HT-29 (cell line): Measurements from ENCODE around the gene HS3ST6. TPM values are rescaled to one million over a fixed set of nuclear protein-coding genes. Genes with fewer than 3 reads are reported as not detected.
"Not testable (repeated sequence)": the region's sequence is repeated elsewhere in the genome, so short reads cannot be mapped to it uniquely, and the experiment has no call there.

ENCODE experiments used
- DNase-seq: peaks from one replicate; pipeline ENCODE4 v3.0.0-alpha.2; 2015; ENCODE audit warnings: low spot score
- total RNA-seq: library from RNA; depleted of rRNA; stranded (reverse); fragments of >200 nt; shearing (Covaris generic); gene quantifications from 2 replicates; pipeline ENCODE4 v1.2.3, GENCODE V29; 2014

HS3ST6 gene
- total RNA-seq, 1 experiment from 2014 or later = not detected

- no peak for DNase-seq
These were observed 8.1 kb upstream of the HS3ST6 start for GRCh38 chr16:1926271-1926670.

GRCh38 chr16:1924095-1924494 lies 5.9 kb upstream of the HS3ST6 start:
- DNase-seq = no peak

DNA sequence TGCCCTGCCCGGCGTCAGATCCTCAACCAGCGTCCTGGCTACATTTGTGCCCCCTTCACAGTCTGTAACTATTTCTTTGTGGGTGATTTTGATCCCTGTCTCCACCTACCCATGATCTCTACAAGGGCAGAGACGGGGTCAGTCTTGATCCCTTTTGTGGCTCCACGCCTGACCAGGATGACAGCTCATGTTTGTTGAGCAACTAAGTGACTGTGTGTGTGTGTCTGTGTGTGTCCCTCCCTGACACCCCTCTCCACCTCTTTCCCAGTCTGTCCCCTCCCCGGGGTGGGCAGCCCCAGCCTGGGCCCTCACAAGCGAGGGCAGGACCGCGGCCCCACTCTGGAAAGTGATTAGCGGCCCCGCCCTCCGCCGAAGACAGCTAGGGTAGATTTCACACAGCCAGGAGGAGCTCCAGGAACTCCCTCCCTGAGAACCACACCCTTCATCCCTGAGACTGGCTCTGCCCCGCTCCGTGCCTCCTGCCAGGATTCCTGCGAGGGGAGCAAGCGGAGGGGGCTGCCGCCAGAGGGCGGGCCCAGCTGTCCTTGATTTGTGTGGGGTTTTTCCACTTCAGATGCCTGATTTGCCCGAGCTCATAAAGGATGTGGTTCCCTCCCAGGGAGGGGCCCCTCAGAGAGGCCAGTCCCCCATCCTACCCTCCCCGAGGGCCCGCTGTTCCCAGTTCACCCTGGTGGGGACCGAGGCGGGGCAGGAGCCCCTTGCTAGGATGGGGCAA lies 5.3 kb upstream of the HS3ST6 start:
- peak; percentile 28 for DNase-seq

DNA sequence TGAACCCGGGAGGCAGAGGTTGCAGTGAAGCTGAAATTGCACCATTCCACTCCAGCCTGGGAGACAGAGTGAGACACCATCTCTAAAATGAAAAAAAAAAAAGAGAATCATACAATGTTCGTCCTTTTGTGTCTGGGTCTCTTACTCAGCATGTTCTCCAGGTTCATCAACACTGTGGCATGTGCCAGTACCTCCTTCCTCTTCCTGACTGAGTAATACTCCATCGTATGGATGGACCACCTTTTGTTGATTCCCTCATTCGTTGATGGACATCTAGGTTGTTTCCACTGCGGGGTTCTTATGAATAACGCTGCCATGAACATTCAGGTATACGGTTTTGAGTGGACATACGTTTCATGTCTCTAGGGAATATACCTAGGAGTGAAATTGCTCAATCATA lies 4.1 kb upstream of the HS3ST6 start:
- DNase-seq = no peak

DNA sequence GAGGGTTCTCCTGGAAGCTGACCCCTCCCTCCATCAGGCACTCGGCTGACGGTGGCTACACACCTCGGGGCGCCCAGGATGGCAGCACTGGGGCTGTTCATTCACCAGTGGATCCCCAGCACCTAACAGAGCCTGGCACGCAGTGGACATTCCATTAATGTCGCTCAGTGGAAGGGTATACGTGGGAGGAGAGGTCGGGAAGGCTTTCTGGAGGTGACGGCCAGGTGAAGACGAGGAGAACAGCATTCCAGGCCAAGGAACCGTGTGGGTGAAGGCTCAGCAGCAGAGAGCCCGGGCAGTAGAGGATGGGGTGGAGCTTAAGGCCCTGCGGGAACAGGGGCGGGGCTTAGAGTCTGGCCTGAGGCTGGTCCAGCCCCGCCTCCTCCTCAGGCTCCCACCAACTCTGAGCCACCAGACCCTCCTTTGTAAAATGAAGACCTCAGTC lies 2.5 kb upstream of the HS3ST6 start:
- peak; percentile 54 for DNase-seq

DNA sequence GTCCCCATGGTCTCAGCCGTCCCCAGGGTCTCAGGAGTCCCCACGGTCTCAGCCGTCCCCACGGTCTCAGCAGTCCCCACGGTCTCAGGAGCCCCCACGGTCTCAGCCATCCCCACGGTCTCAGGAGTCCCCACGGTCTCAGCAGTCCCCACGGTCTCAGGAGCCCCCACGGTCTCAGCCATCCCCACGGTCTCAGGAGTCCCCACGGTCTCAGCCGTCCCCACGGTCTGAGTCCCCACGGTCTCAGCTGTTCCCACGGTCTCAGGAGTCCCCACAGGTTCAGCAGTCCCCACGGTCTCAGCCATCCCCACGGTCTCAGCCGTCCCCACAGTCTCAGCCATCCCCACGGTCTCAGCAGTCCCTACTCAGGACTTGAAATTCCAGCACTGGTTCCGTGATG lies 1.9 kb upstream of the HS3ST6 start:
- not testable (repeated sequence) for DNase-seq

GRCh38 chr16:1919327-1919998 lies 1.2 kb upstream of the HS3ST6 start:
- DNase-seq = no peak

DNA sequence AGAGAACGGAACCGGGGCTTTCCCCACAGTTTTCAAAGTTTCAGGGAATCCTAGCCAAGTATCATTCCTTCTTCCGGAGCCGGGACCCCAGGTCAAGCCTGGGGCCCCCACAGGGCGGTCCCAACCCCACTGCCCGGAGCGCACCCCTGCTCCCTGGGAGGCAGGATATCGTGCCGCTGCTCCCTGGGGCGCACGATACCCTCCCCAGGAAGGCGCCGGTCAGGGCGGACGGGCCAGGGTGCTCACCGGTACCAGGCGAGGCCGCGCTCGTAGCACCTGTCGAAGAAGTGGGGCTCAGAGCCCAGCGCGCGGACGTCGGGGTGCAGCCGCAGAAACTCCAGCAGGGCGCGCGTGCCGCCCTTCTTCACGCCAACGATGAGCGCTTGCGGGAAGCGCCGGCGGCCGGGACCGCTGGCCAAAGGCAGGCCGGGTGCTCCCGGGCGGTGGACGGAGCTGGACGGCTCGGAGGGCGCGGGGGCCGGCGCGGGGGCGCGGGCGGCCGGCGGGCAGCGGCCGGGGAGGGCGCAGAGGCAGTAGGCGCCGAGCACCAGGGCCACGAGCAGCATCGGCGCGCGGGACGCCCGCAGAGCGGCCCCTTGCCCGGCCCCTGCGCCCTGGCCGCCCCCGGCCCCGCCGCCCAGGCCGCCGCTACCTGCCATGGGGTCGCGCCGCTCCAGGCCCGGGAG lies 407 bp downstream of the HS3ST6 start:
- DNase-seq = no peak

DNA sequence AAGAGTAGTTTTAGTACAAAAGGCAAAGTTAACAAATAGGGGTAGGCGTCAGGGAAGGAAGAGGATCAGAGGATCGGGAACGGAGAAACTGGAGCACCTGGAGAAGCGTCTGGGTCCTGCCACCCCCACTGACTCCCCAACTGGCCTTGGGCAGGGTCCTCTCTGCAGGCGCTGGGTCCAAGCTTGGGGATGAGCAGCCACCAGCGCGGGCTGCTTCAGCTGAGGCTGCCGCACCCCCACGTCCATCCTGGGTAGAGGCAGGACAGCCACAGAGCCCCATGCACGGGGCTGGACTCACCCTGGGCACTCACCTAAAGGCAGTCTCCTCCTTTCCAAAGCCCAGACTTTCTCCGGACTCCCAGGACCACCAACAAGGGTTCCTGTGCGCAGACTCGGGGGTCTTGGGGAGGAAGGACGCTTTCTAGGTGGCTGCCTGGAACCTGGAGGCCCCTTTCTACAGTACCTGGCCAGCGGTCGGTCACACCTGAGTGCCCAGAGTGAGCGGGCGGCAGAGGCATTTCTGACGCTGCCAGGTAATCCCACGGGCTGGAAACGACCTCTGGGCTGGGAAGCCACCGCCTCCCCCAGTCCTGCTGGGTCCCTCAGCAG lies 1.1 kb downstream of the HS3ST6 start:
- no peak for DNase-seq

- DNase-seq = no peak
These were observed 1.6 kb downstream of the HS3ST6 start for GRCh38 chr16:1916640-1916990.

- DNase-seq = no peak
These were observed 2.2 kb downstream of the HS3ST6 start for GRCh38 chr16:1915732-1916639.

- no peak for DNase-seq
These were observed 3.2 kb downstream of the HS3ST6 start for GRCh38 chr16:1914988-1915387.

- no peak for DNase-seq
These were observed 4.1 kb downstream of the HS3ST6 start for GRCh38 chr16:1914084-1914608.

DNA sequence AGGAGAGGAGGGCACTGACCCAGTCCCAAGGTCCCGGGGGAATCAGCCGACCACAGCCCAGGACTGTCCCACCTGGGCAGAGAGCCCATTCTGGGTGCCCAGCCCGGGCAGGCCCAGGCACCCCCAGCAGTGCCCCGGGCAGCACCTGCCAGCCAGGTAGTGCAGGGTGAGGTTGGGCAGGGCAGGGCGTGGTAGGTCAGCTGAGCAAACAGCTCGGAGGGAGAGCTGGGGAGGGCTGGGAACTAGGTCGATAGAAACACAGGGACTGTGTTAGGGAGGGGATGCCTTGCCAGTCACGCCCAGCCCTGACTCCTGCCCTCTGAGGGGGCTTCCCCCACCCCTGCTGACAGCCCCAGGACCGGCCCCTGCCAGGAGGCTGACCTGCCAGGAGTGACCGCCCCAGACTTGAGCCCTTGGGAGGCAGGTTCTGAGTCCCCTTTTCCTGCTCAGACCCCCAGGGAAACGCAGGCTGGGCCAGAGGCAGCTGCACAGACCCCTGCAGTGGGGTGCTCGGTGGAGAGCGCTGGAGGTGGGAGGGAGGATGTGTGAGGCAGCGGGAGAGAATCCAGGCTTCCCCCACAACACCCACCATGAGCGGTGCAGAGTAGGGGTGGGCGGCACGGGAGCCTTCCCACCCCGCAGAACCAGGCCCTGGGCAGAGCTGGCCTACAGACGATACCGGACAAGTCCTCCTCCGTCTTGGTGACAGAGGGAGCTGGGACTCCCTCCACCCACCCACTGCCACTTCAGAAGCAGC lies 4.7 kb downstream of the HS3ST6 start:
- peak; percentile 50 for DNase-seq

DNA sequence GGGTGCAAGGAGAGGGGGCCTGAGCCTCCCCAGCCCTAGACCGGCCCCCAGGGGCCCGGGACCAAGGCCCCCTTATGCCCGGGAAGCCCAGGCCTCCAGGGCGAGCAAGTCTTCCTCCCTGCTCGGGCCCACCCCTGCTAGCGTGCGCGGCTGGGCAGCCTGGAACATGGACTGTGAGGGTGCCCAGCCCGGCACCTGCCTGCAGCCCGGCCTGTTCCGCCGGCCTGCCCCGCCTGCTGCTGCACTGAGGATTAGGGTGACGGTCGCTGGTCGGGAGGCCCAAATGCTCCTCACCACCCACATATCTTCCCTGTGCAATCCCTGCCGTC lies 6.0 kb downstream of the HS3ST6 start:
- no peak for DNase-seq

- DNase-seq = no peak
These were observed 6.6 kb downstream of the HS3ST6 start for GRCh38 chr16:1911467-1912214.

DNA sequence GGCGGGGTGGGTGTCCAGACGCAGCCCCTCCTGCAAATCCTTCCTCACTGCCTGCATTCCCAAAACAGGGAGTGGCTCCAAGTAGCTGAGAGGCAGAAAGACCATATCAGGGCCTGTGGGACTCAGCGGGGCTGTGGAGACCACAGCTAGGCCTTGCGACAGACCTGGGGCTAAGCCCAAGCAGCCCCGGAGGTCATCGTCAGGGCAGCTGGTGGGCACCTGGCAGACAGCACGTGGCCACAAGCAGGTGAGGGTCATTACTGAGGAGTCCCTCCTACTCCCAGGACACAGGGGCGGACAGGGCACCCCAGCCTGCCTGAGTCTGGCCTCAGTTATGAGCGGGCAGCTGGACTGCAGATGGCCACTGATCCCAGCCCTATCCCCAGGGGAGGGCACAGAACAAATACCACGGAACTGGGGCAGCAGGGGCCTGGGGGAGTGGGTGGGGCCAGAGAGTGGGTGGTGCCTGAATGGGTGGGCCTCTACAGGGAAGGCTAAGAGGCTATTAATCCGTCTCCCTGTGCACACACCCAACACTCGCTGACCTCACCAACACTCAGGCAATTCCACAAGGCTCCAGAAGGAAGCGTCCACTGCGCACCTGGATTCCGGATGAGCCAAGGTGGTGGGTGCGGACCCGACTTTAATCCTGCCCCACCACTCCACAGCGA lies 8.5 kb downstream of the HS3ST6 start:
- DNase-seq = peak; percentile 11

GRCh38 chr16:1908983-1909382 lies 9.2 kb downstream of the HS3ST6 start:
- no peak for DNase-seq

GRCh38 chr16:1908184-1908583 lies 10.0 kb downstream of the HS3ST6 start:
- DNase-seq = no peak
